Measurements from ENCODE around the gene KIR2DL1. TPM values are rescaled to one million over a fixed set of nuclear protein-coding genes. Genes with fewer than 3 reads are reported as not detected.
"Not testable (repeated sequence)": the region's sequence is repeated elsewhere in the genome, so short reads cannot be mapped to it uniquely, and the experiment has no call there.

Gene KIR2DL1
- total RNA-seq, 3 donors from 2014 or later (not counting 1 experiment from before 2014, with no cell fraction given) = 39.5 to 88.2 (median 70.8) TPM

- Mint-ChIP-seq H3K27me3 (ENCODE audit: low read depth in 2 of 2) (peaks cover 7 to 15% of the 10 kb centered on the region in 2 donors), H3K4me1 (peaks cover 5 to 11% of the 10 kb centered on the region in 2 donors)
- H3K27me3 ChIP-seq (ENCODE audit: control insufficient read depth, insufficient read depth, low read length); H3K9me3 Mint-ChIP-seq; H3K4me3 Mint-ChIP-seq; H3K36me3 ChIP-seq (ENCODE audit: control insufficient read depth, insufficient read depth, low read length); H3K27ac ChIP-seq (ENCODE audit: low read length); ATAC-seq; H3K4me3 ChIP-seq (ENCODE audit: low read length); H3K36me3 Mint-ChIP-seq; H3K27ac Mint-ChIP-seq; H3K4me1 ChIP-seq (ENCODE audit: control insufficient read depth, insufficient read depth, low read length); H3K9me3 ChIP-seq (ENCODE audit: control insufficient read depth, insufficient read depth, low read length); DNase-seq; intact Hi-C loops (cut with micrococcal nuclease): not testable (repeated sequence)
- WGBS (ENCODE audit: insufficient coverage) = 78% methylated on average over 4 of the region's 4 CpGs
Measured at GRCh38 chr19:54782916-54783315, 13.3 kb downstream of the KIR2DL1 start.

GRCh38 chr19:54786091-54786723 is 16.6 kb downstream of the KIR2DL1 start:
- H3K4me1 ChIP-seq (ENCODE audit: control insufficient read depth, insufficient read depth, low read length); H3K36me3 ChIP-seq (ENCODE audit: control insufficient read depth, insufficient read depth, low read length); H3K27ac ChIP-seq (ENCODE audit: low read length); H3K36me3 Mint-ChIP-seq; H3K9me3 Mint-ChIP-seq; H3K4me3 ChIP-seq (ENCODE audit: low read length); intact Hi-C loops (cut with micrococcal nuclease); DNase-seq; H3K9me3 ChIP-seq (ENCODE audit: control insufficient read depth, insufficient read depth, low read length); H3K27me3 ChIP-seq (ENCODE audit: control insufficient read depth, insufficient read depth, low read length): not testable (repeated sequence)
- peak overlapping the region; percentile 14 for H3K4me3 Mint-ChIP-seq
- H3K27ac Mint-ChIP-seq = peak overlapping the region in 1 of 2 donors; percentile 47
- 86% methylated on average over 24 of the region's 24 CpGs for WGBS (ENCODE audit: insufficient coverage)
- ATAC-seq = peak in 1 of 3 donors; percentile 64
- peaks cover 5 to 23% of the 10 kb centered on the region in 2 donors for H3K4me1 Mint-ChIP-seq
- H3K27me3 Mint-ChIP-seq (ENCODE audit: low read depth in 2 of 2) = peaks cover 7 to 10% of the 10 kb centered on the region in 2 donors

GRCh38 chr19:54788154-54788553 is 18.6 kb downstream of the KIR2DL1 start:
- H3K36me3 Mint-ChIP-seq; H3K27ac ChIP-seq (ENCODE audit: low read length); H3K36me3 ChIP-seq (ENCODE audit: control insufficient read depth, insufficient read depth, low read length); H3K4me3 ChIP-seq (ENCODE audit: low read length); H3K27me3 Mint-ChIP-seq (ENCODE audit: low read depth in 2 of 2); H3K9me3 ChIP-seq (ENCODE audit: control insufficient read depth, insufficient read depth, low read length); ATAC-seq; H3K4me1 ChIP-seq (ENCODE audit: control insufficient read depth, insufficient read depth, low read length); H3K27ac Mint-ChIP-seq; H3K27me3 ChIP-seq (ENCODE audit: control insufficient read depth, insufficient read depth, low read length); H3K4me3 Mint-ChIP-seq; intact Hi-C loops (cut with micrococcal nuclease); H3K9me3 Mint-ChIP-seq; DNase-seq: not testable (repeated sequence)
- H3K4me1 Mint-ChIP-seq = peaks cover 15 to 17% of the 10 kb centered on the region in 2 donors
- 81% methylated on average over 6 of the region's 6 CpGs for WGBS (ENCODE audit: insufficient coverage)

GRCh38 chr19:54790711-54791110 is 21.1 kb downstream of the KIR2DL1 start:
- Mint-ChIP-seq H3K27me3 (ENCODE audit: low read depth in 2 of 2) (peaks cover 0 to 6% of the 10 kb centered on the region in 2 donors), H3K9me3 (no peaks in the 10 kb centered on the region), H3K27ac (no peak overlapping the region), H3K36me3 (no peaks in the 10 kb centered on the region), H3K4me1 (peaks cover 17% of the 10 kb centered on the region in 2 donors), H3K4me3 (no peak overlapping the region)
- Histone ChIP-seq H3K27ac (ENCODE audit: low read length) (no peak overlapping the region), H3K9me3 (ENCODE audit: control insufficient read depth, insufficient read depth, low read length) (no peaks in the 10 kb centered on the region), H3K4me3 (ENCODE audit: low read length) (no peak overlapping the region), H3K36me3 (ENCODE audit: control insufficient read depth, insufficient read depth, low read length) (no peaks in the 10 kb centered on the region), H3K27me3 (ENCODE audit: control insufficient read depth, insufficient read depth, low read length) (peaks cover 2% of the 10 kb centered on the region), H3K4me1 (ENCODE audit: control insufficient read depth, insufficient read depth, low read length) (peaks cover 9% of the 10 kb centered on the region)
- TF ChIP-seq CTCF (IDR thresholded peaks at IDR 0.05) = no peak
- DNase-seq = no peak
- WGBS (ENCODE audit: insufficient coverage) = 77% methylated on average over 5 of the region's 5 CpGs
- no peak for ATAC-seq
- intact Hi-C loops (cut with micrococcal nuclease) = no loop called here

GRCh38 chr19:54791476-54791875 is 21.9 kb downstream of the KIR2DL1 start:
- peak overlapping the region; percentile 1 for H3K4me3 Mint-ChIP-seq
- Histone ChIP-seq H3K27ac (ENCODE audit: low read length) (no peak overlapping the region), H3K36me3 (ENCODE audit: control insufficient read depth, insufficient read depth, low read length) (no peaks in the 10 kb centered on the region), H3K9me3 (ENCODE audit: control insufficient read depth, insufficient read depth, low read length) (no peaks in the 10 kb centered on the region), H3K27me3 (ENCODE audit: control insufficient read depth, insufficient read depth, low read length) (no peaks in the 10 kb centered on the region), H3K4me1 (ENCODE audit: control insufficient read depth, insufficient read depth, low read length) (peaks cover 9% of the 10 kb centered on the region), H3K4me3 (ENCODE audit: low read length) (no peak overlapping the region)
- peaks cover 0 to 6% of the 10 kb centered on the region in 2 donors for H3K27me3 Mint-ChIP-seq (ENCODE audit: low read depth in 2 of 2)
- intact Hi-C loops (cut with micrococcal nuclease) = no loop called here
- 82% methylated on average over 6 of the region's 6 CpGs for WGBS (ENCODE audit: insufficient coverage)
- no peak for TF ChIP-seq CTCF (IDR thresholded peaks at IDR 0.05)
- DNase-seq = no peak
- no peaks in the 10 kb centered on the region for H3K9me3 Mint-ChIP-seq
- peaks cover 14 to 17% of the 10 kb centered on the region in 2 donors for H3K4me1 Mint-ChIP-seq
- H3K27ac Mint-ChIP-seq = peak overlapping the region in 1 of 2 donors; percentile 2
- ATAC-seq = no peak
- H3K36me3 Mint-ChIP-seq = no peaks in the 10 kb centered on the region
